HepG2 (cell line): ENCODE measurements around the gene SIGMAR1. TPM values are rescaled to one million over a fixed set of nuclear protein-coding genes. Genes with fewer than 3 reads are reported as not detected.

ENCODE experiments used
- ATAC-seq: fragments of 200-7000 bp; cut with Tn5 transposase; 3 replicates; pipeline ENCODE4 v1.9.1; 2020; ENCODE audit warnings: mild to moderate bottlenecking, moderate library complexity
- BruUV-seq: library from RNA; stranded (reverse); fragments of 400-500 nt; replicated peaks from 2 replicates; lab custom pipeline; 2021; lab: Mats Ljungman, UMichigan
- CTCF ChIA-PET: fragments of 300-600 bp; formaldehyde crosslinking; extraction: SDS; loops from one replicate; lab custom pipeline; 2021; ENCODE audit warnings: low total read pairs, inconsistent platforms, low intra/inter-chr PET ratio; lab: Yijun Ruan, JAX
- POLR2A ChIA-PET: fragments of 350-600 bp; sonication (Branson Sonifier 250); formaldehyde crosslinking; loops from one replicate; lab custom pipeline; 2020; ENCODE audit warnings: antibody characterized with exemption, inconsistent platforms; lab: Yijun Ruan, JAX
- DNase-seq: peaks from one replicate; pipeline ENCODE4 v3.0.0-alpha.2; 2015; ENCODE audit warnings: low spot score
- FAIRE-seq: peaks from 3 replicates; lab custom pipeline; 2011; peaks lifted over from hg19 to GRCh38; lab: Jason Lieb, UNC
- H2AFZ ChIP-seq: one replicate; pipeline ENCODE4 v1.6.1; 2011; ENCODE audit warnings: low read length, inconsistent platforms
- H3K27ac ChIP-seq: fragments of 300-600 bp; 3 replicates; pipeline ENCODE4 v1.8.0; 2011; ENCODE audit warnings: mixed run types, mild to moderate bottlenecking, mixed read lengths, low read length, inconsistent platforms; ENCODE audit not compliant: insufficient read depth; ENCODE audit errors: extremely low read length
- H3K27me3 ChIP-seq, 2 experiments: fragments of 200-600 bp in 1 of 2; 2 replicates in 1 of 2; 3 replicates in 1 of 2; pipeline versions ENCODE4 v1.6.0 to v1.8.0; 2011; ENCODE audit warnings: low read length in 2 of 2, mild to moderate bottlenecking in 2 of 2, moderate library complexity in 2 of 2, inconsistent platforms in 1 of 2; ENCODE audit not compliant: insufficient read depth in 2 of 2, control insufficient read depth in 1 of 2
- H3K36me3 ChIP-seq, 2 experiments: fragments of 200-600 bp in 1 of 2; replicated peaks in 1 of 2; 2 replicates in 1 of 2; 3 replicates in 1 of 2; pipeline versions ENCODE4 v1.5.1 to v1.8.0; 2011; ENCODE audit warnings: low read length in 2 of 2, inconsistent platforms in 1 of 2; ENCODE audit not compliant: insufficient read depth in 2 of 2, control insufficient read depth in 1 of 2
- H3K4me1 ChIP-seq: 2 replicates; pipeline ENCODE4 v1.5.1; 2012; ENCODE audit warnings: low read length, inconsistent platforms; ENCODE audit not compliant: insufficient read depth
- H3K4me2 ChIP-seq: 2 replicates; pipeline ENCODE4 v1.6.0; 2011; ENCODE audit warnings: low read depth, low read length, inconsistent platforms
- H3K4me3 ChIP-seq, 3 experiments: fragments of 200-600 bp in 1 of 3; sonication (generic), shearing (Covaris generic) in 1 of 3; replicated peaks in 1 of 3; 2 replicates each; pipeline ENCODE4 v1.5.1; 2011 to 2016; ENCODE audit warnings: low read length in 3 of 3, inconsistent platforms in 2 of 3, low read depth in 2 of 3, mild to moderate bottlenecking in 2 of 3, control low read depth in 1 of 3, mixed read lengths in 1 of 3; ENCODE audit not compliant: insufficient read depth in 1 of 3
- H3K79me2 ChIP-seq: one replicate; pipeline ENCODE4 v1.6.1; 2011; ENCODE audit warnings: low read length, inconsistent platforms; ENCODE audit not compliant: insufficient read depth
- H3K9ac ChIP-seq: 2 replicates; pipeline ENCODE4 v1.6.0; 2011; ENCODE audit warnings: mild to moderate bottlenecking, low read depth, low read length, inconsistent platforms; ENCODE audit not compliant: insufficient read depth
- H3K9me3 ChIP-seq: 2 replicates; pipeline ENCODE4 v1.5.1; 2012; ENCODE audit warnings: mild to moderate bottlenecking, low read length
- H4K20me1 ChIP-seq: 2 replicates; pipeline ENCODE4 v1.6.0; 2011; ENCODE audit warnings: inconsistent platforms, mild to moderate bottlenecking, low read length, moderate library complexity; ENCODE audit not compliant: insufficient read depth
- CREM ChIP-seq, 2 experiments: sonication (generic) in 1 of 2; formaldehyde crosslinking in 1 of 2; IDR thresholded peaks; 2 replicates each; pipeline versions ENCODE4 v1.4.0 to v1.6.1; 2016 to 2020; ENCODE audit warnings: antibody characterized with exemption in 1 of 2, mild to moderate bottlenecking in 1 of 2, missing genetic modification reagents in 1 of 2
- FOXO4 ChIP-seq: sonication (generic); formaldehyde crosslinking; conservative IDR thresholded peaks from 2 replicates; pipeline ENCODE4 v1.8.1; 2023; ENCODE audit warnings: missing genetic modification reagents
- GATAD2A ChIP-seq: IDR thresholded peaks from 2 replicates; pipeline ENCODE4 v1.6.1; 2016
- HNF4A ChIP-seq: sonication (generic); formaldehyde crosslinking; IDR thresholded peaks from 2 replicates; pipeline ENCODE4 v1.4.0; 2020; ENCODE audit warnings: missing genetic modification reagents
- NR2F6 ChIP-seq, 2 experiments: IDR thresholded peaks; 2 replicates each; pipeline ENCODE4 v1.6.1; 2016; ENCODE audit warnings: antibody characterized with exemption in 1 of 2, mild to moderate bottlenecking in 1 of 2
- POGZ ChIP-seq: sonication (generic); formaldehyde crosslinking; IDR thresholded peaks from 2 replicates; pipeline ENCODE4 v1.4.0; 2020; ENCODE audit warnings: mild to moderate bottlenecking, missing genetic modification reagents
- TFDP2 ChIP-seq: sonication (generic); formaldehyde crosslinking; IDR thresholded peaks from 2 replicates; pipeline ENCODE4 v1.4.0; 2020; ENCODE audit warnings: missing genetic modification reagents
- ZBTB25 ChIP-seq: IDR thresholded peaks from 2 replicates; pipeline ENCODE4 v1.6.1; 2018; ENCODE audit warnings: missing genetic modification reagents
- ZBTB38 ChIP-seq: sonication (generic); formaldehyde crosslinking; IDR thresholded peaks from 2 replicates; pipeline ENCODE4 v1.5.1; 2020; ENCODE audit warnings: mild to moderate bottlenecking, missing genetic modification reagents
- ZIK1 ChIP-seq: sonication (generic); formaldehyde crosslinking; IDR thresholded peaks from 2 replicates; pipeline ENCODE4 v1.5.0; 2020; ENCODE audit warnings: mild to moderate bottlenecking, low read depth, missing genetic modification reagents, borderline replicate concordance
- ZNF501 ChIP-seq: sonication (generic); formaldehyde crosslinking; IDR thresholded peaks from 2 replicates; pipeline ENCODE4 v1.5.1; 2020; ENCODE audit warnings: mild to moderate bottlenecking, moderate library complexity, missing genetic modification reagents
- ZNF547 ChIP-seq: sonication (generic); formaldehyde crosslinking; IDR thresholded peaks from 2 replicates; pipeline ENCODE4 v1.5.1; 2020; ENCODE audit warnings: mild to moderate bottlenecking, missing genetic modification reagents
- ZNF737 ChIP-seq: sonication (generic); formaldehyde crosslinking; IDR thresholded peaks from 2 replicates; pipeline ENCODE4 v1.5.0; 2020; ENCODE audit warnings: missing genetic modification reagents, mild to moderate bottlenecking, borderline replicate concordance
- ZNF749 ChIP-seq: sonication (generic); formaldehyde crosslinking; IDR thresholded peaks from 2 replicates; pipeline ENCODE4 v1.8.0; 2022; ENCODE audit warnings: mild to moderate bottlenecking, missing genetic modification reagents, moderate library complexity, borderline replicate concordance
- ZNF800 ChIP-seq: sonication (generic); formaldehyde crosslinking; IDR thresholded peaks from 2 replicates; pipeline ENCODE4 v1.4.0; 2020; ENCODE audit warnings: missing genetic modification reagents
- WGBS: methylation state at CpG from one replicate; pipeline ENCODE4 v1.1.6; 2017; ENCODE audit warnings: low lambda C conversion rate; 5-methylcytosine and 5-hydroxymethylcytosine counted together
- in situ Hi-C: cut with HindIII; loops from 2 replicates; pipeline ENCODE4 v1.10.0; 2017; ENCODE audit warnings: low pct_unique_long_range_greater_than_20kb; ENCODE audit not compliant: extremely low pct_ligation_motif_present
- intact Hi-C: fragments of 100-400 bp; cut with micrococcal nuclease; formaldehyde crosslinking; loops from one replicate; pipeline ENCODE4 v1.10.0; 2022; ENCODE audit not compliant: unreplicated experiment
- polyA plus RNA-seq, 8 experiments: library from polyadenylated mRNA; depleted of rRNA in 3 of 8; stranded (reverse) in 7 of 8; unstranded in 1 of 8; fragments of >200 nt; fragmentation: Illumina TruSeq in 4 of 8; extraction: Trizol in 4 of 8; gene quantifications; 2 replicates each; pipeline versions ENCODE4 v1.2.1 to v1.2.3, GENCODE V29; 2011 to 2016; ENCODE audit warnings: low read depth in 4 of 8, missing spikeins in 1 of 8, mixed read lengths in 1 of 8; ENCODE audit not compliant: insufficient read depth in 1 of 8
- total RNA-seq, 5 experiments: library from RNA; depleted of rRNA; stranded (reverse); fragments of >200 nt; fragmentation: Illumina TruSeq; extraction: Trizol; gene quantifications; 2 replicates each; pipeline ENCODE4 v1.2.3, GENCODE V29; 2016; ENCODE audit warnings: low read depth in 1 of 5

The SIGMAR1 gene
- total and polyA plus RNA-seq, 2 of the 13 experiments (the other 11 are each of a cell fraction or from before 2014, with no cell fraction given), result 38.9 to 60.8 TPM

- peak; percentile 80 for DNase-seq
- peak; percentile 78 for FAIRE-seq
- in situ Hi-C loops, result no loop called here
- WGBS, result 23% methylated on average over 9 of the region's 10 CpGs
- H3K27me3 ChIP-seq, result no peaks in the 10 kb centered on the region
- H3K4me2 ChIP-seq, result no peak overlapping the region
- ChIA-PET POLR2A (interaction anchor here (0.9 to 1.5 kb wide), 2 partner anchors 10 to 27 kb away, joined by 3 to 5 read pairs; no protein-coding TSS in a partner anchor), CTCF (interaction anchor here (0.7 to 6.1 kb wide), 5 partner anchors 11 to 62 kb away, joined by 3 to 178 read pairs (median 4); no protein-coding TSS in a partner anchor)
- H3K9ac ChIP-seq, result no peak overlapping the region
- no TSS peak for BruUV-seq
- H2AFZ ChIP-seq, result no peak overlapping the region
- no peak overlapping the region for H3K4me3 ChIP-seq
- H3K27ac ChIP-seq, result no peak overlapping the region
- intact Hi-C loops, result loop anchor here (1.0 kb wide), 2 partner anchors 13 to 27 kb away; no protein-coding TSS in a partner anchor
- H3K79me2 ChIP-seq, result no peaks in the 10 kb centered on the region
- peak; percentile 99 for ATAC-seq
- peaks cover 4% of the 10 kb centered on the region; the same call in 1 of the 2 replicates for H3K4me1 ChIP-seq
- H4K20me1 ChIP-seq, result no peaks in the 10 kb centered on the region
- no peaks in the 10 kb centered on the region for H3K9me3 ChIP-seq
- H3K36me3 ChIP-seq, result no peaks in the 10 kb centered on the region
- TF ChIP-seq ZNF800, result peak; percentile 69; the same call in 1 of the 2 replicates
- no peak for TF ChIP-seq HNF4A (CRISPR knock-in tag)
- peak; percentile 75; the same call in 1 of the 2 replicates for TF ChIP-seq ZBTB25 (CRISPR knock-in tag)
- 0 out of 2 replicates have a peak, but pooled peaks have one; percentile 38 for TF ChIP-seq ZNF749 (CRISPR knock-in tag)
- 0 out of 2 replicates have a peak, but pooled peaks have one; percentile 59 for TF ChIP-seq ZNF547
- TF ChIP-seq CREM (IDR thresholded peaks at IDR 0.05), result no peak
- no peak for TF ChIP-seq CREM (CRISPR knock-in tag; IDR thresholded peaks at IDR 0.05)
- no peak; the same call in 1 of the 2 replicates for TF ChIP-seq ZBTB38
- peak; percentile 53; the same call in 1 of the 2 replicates for TF ChIP-seq POGZ
- TF ChIP-seq ZNF501, result peak; percentile 77
- peak; percentile 56; the same call in 1 of the 2 replicates for TF ChIP-seq GATAD2A (CRISPR knock-in tag)
- TF ChIP-seq NR2F6 (IDR thresholded peaks at IDR 0.05), result no peak
- 0 out of 2 replicates have a peak, but pooled peaks have one; percentile 20 for TF ChIP-seq NR2F6 (CRISPR knock-in tag; IDR thresholded peaks at IDR 0.05)
- no peak for TF ChIP-seq ZIK1
- peak; percentile 28; the same call in 1 of the 2 replicates for TF ChIP-seq TFDP2 (CRISPR knock-in tag)
- TF ChIP-seq FOXO4 (CRISPR knock-in tag), result no peak
- no peak for TF ChIP-seq ZNF737
Measured at GRCh38 chr9:34675048-34675714, 37.6 kb upstream of the SIGMAR1 start.
